ENCODE results near the gene HSF2BP.
"Not testable (repeated sequence)": the region's sequence is repeated elsewhere in the genome, so short reads cannot be mapped to it uniquely, and the experiment has no call there.

Gene HSF2BP
- 0.35 to 0.72 reads per million in 2 donors for total RNA-seq

- peak; percentile 70 for DNase-seq
These were observed at the start of gene HSF2BP, which contains the start of gene RRP1B for GRCh38 chr21:43659136-43660000. TSS of gene HSF2BP (minus strand) at chr21:43659488. CDS start at chr21:43658096, 1,392 bp downstream. TSS of gene RRP1B (plus strand) at chr21:43659560. CDS start at chr21:43659665, 105 bp downstream.

DNA sequence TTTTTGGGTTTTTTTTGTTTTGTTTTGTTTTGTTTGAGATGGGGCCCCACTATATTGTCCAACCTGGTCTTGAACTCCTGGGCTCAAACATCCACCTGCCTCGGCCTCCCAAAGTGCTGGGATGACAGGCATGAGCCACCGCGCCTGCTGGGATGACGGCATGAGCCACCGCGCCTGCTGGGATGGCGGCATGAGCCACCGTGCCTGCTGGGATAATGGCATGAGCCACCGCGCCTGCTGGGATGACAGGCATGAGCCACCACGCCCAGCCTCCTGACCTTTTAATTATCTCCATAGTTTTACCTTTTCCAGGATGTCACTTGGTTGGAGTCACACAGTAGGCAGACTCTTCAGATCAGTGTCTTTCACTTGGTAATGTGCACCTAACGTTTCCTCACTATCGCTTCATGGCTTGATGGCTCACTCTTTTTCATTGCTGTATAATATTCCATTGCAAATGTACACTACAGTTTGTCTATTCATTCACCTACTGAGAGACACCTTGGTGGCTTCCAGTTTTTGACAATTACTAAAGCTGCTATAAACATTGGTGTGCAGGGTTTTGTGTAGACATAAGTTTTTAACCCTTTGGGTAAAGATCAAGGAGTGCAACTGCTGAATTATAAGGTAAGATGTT lies 49.6 kb upstream of the HSF2BP start:
- DNase-seq: no peak

- no peak for DNase-seq
These were observed 48.2 kb upstream of the HSF2BP start for GRCh38 chr21:43707462-43707861.

DNA sequence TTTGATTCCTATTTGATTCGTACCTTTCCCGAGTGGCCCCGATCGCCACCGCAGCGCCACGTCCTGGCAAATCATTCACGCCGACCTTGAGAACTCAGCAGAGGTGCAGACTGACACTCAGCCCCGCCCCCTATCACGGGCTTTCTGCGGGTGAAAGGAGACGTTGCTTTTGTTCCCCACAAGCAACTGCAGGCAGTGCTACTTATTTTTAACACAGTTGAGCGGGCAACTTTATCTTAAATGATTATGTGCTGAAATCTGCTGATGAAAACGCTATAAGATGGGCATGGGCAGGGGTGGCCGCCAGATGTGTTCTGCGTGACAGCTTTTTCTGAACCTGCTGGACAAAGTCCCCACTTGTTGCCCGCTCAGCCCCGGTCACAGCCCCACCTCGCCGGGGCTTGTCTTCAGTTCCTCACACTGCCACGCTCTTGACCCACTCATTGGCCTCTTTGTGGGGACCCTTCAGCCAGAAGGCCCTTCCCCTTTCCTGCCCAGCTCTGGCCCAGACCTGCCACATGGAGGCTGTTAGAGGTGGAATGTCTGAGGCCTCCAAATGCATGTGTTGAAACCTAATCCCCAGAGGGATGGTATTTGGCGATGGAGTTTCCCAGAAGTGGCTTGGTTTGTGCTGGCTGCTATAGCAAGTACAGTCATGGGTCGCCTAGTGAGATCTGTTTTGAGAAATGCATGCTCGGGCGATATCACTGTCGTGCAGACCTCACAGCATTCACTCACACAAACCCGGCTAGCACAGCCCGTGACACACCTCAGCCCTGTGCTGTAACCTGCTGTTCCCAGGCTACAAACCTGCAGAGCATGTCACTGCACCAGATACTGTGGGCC lies 44.0 kb upstream of the HSF2BP start:
- no peak for DNase-seq

- no peak for DNase-seq
These were observed 43.4 kb upstream of the HSF2BP start for GRCh38 chr21:43702785-43703034.

DNA sequence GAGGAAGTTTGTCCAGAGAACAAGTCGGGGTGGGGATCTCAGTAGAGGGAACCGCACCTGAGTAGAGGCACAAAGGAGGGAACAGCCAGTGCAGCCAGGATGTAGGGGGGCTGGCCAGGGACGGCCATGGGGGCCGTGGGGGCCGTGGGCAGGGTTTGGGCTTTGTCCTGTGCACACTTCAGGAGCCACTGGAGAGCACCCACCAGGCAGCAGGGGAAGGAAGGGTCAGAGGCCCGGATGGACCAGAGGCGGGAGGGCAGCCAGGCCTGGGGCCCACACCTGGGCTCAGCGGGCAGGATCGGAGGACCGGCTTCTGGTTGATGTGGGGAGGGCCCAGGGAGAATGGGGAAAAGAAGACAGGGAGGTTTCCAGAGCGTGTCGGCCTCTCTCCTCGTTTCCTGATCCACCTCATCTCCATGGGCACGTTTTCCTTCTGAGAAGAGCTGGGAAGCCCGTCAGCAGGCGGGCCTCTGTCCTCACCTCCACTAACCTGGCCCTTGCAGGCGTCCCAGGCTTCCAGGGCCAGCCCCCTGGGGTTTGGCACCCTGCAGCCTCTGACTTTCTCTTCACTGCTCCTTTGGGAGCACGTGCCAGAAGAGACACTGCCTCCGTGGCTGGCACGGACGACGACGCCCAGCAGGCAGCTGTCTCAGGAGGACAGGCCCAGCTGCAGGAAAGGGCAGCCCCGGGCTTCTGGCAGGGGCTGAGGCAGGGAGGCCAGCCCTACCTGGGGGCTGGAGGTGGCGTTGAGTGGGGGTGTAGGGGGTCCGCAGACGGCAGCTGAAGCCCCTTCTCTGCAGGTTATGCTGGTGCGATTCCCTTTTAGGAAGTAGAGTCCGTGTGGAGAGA lies 42.9 kb upstream of the HSF2BP start:
- DNase-seq: no peak

GRCh38 chr21:43699933-43700599 lies 40.8 kb upstream of the HSF2BP start:
- DNase-seq: no peak

- not testable (repeated sequence) for DNase-seq
These were observed 40.1 kb upstream of the HSF2BP start for GRCh38 chr21:43699492-43699777.

GRCh38 chr21:43697758-43698643 lies 38.7 kb upstream of the HSF2BP start:
- no peak for DNase-seq

GRCh38 chr21:43696214-43696613 lies 36.9 kb upstream of the HSF2BP start:
- no peak for DNase-seq

DNA sequence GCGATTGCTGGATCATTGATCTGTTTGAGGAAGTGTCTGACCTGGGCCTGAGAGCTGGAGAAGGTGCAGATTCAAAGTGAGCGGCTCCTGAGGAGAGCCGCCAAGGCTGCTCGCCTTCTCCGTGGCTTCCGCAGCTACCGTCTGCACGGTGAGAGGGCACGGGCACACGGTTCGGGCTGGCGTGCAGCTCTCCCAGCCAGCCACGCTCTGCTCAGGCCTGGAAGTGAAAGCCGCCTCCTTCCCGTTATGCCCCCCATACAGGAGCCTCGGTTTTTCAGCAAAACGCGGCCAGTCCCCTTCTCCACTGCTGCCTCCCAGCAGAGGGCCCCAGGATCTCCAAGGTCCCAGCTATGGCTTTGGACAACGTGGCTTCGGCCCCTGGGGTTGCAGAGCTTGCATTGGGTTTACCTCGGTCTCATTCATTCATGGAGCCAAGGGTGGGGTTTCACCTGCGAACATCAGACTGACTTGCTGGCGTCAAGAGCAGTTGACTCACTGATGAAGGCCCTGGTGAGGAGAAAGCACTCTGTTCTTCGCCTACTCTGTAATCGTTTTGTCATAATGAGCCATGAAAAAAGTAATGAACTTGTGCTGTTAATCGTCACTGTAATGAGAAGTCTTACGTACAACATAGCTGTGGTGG lies 35.3 kb upstream of the HSF2BP start:
- DNase-seq: no peak

GRCh38 chr21:43693981-43694380 lies 34.7 kb upstream of the HSF2BP start:
- DNase-seq: no peak

DNA sequence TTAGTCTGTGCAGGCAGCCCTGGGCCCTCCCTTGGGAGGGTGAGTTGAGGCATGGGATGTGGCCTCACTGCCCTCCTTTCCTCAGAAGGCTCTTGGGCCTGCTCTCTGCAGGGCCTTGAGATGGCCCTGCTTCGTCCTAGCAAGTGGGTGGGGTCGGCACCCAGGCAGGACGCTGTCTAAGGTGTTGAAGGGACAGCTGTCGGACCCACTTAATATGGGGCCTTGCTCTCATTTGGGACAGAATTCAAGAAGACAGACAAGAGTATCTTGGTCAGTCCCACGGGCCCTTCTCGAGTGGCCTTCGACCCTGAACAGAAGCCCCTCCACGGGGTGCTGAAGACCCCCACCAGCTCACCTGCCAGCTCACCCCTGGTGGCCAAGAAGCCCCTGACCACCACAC lies 33.7 kb upstream of the HSF2BP start:
- no peak for DNase-seq

DNA sequence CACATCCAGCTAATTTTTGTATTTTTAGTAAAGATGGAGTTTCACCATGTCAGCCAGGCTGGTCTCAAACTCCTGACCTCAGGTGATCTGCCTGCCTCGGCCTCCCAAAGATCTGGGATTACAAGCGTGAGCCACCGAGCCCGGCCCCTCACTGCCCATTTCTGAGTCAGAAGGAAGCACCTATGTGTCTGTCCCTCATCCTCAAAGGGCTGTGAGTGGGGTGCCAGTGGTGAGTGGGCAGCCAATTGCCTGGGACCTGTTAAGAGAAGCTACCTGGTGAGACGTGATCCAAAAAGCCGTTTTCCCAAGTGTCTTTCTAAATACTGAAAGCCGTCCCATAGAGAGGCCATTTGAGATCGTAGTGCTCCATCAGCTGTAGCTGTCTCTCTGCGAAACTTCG lies 32.5 kb upstream of the HSF2BP start:
- no peak for DNase-seq

DNA sequence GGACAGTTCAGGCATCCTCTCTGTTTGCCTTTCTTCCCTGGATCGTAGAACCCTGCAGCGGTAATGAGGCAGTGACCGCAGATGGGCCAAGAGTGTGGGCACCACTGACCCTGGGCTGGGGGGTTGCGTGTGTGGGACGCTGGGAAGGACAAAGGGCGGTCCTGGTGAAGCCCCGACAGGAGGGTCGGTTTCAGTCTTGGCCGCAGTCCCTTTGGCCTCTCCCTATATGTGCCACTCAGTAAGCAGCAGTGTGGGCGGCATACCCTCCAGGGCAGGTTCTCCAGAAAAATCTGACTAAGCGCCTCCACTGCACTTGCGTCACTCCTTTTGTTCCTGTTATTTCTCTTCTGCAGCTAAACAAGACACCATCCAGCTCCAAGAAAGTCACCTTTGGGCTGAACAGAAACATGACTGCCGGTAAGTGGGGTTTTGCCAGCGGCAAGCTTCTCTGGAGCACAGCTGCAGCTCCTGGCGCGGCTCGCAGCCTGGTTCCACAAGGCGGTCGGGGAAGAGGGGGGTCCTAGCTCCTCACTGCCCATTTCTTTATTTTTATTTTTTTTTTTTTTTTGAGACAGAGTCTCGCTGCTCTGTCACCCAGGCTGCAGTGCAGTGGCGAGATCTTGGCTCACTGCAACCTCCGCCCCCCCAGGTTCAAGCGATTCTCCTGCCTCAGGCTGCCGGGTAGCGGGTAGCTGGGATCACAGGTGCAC lies 32.0 kb upstream of the HSF2BP start:
- DNase-seq: no peak

DNA sequence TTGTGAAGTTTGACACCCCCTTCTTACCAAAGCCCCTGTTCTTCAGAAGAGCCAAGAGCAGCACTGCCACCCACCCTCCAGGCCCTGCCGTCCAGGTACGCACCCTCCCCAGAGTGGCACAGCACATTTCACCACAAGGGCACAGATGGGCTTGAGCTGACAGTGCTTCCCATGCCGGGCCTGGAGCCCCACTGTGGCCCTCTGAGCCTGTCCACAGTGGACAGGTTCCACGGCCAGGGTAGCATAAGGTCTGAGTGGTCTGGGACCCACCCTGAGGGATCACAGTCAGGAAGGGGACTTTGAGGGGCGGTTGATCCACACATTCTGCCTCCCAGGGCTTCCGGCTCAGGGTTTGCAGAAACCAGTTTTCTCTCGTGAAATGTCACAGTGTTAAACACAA lies 31.1 kb upstream of the HSF2BP start:
- no peak for DNase-seq

- no peak for DNase-seq
These were observed 30.5 kb upstream of the HSF2BP start for GRCh38 chr21:43689556-43690337.

DNA sequence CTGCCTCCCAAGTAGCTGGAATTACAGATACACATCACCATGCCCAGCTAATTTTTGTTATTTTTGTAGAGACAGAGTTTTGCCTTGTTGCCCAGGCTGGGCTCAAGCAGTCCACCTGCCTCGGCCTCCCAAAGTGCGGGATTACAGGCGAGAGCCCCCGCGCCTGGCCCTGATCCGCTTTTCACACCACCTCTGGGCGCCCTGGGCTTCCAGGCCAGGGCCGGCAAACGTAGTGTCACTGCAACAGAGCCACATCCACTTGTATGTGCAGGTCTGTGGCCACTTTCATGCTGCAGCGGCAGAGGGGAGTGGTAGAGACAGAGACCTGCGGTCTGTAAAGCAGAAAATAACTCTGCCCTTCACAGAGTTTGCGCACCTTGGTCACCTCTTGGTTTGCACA lies 29.6 kb upstream of the HSF2BP start:
- no peak for DNase-seq
